Body of pancreas (tissue), 4 donors: Measurements from ENCODE around the gene DCAF8. TPM values are rescaled to one million over a fixed set of nuclear protein-coding genes. Genes with fewer than 3 reads are reported as not detected.

ENCODE experiments used
- ATAC-seq: fragments of 150-250 bp; one replicate; pipeline ENCODE4 v1.9.1; 2016
- DNase-seq, 4 donors: peaks; one replicate each; pipeline ENCODE4 v3.0.0-alpha.2; 2019
- H3K27ac ChIP-seq, 4 donors: fragments of 200-600 bp; sonication (generic); 1 replicate in 3 of 4; 2 replicates in 1 of 4; pipeline versions ENCODE4 v1.5.1 to v1.6.1; 2016 to 2019; ENCODE audit warnings: mild to moderate bottlenecking in 1 of 4, mixed read lengths in 1 of 4, moderate library complexity in 1 of 4
- H3K27me3 ChIP-seq, 2 donors: fragments of 200-600 bp; sonication (generic); one replicate each; pipeline ENCODE4 v1.6.0; 2016; ENCODE audit warnings: mild to moderate bottlenecking in 1 of 2
- H3K36me3 ChIP-seq, 2 donors: fragments of 200-600 bp; sonication (generic); replicated peaks in 1 of 2; 2 replicates each; pipeline ENCODE4 v1.5.1; 2016; ENCODE audit warnings: low read depth in 2 of 2; ENCODE audit not compliant: insufficient read depth in 1 of 2
- H3K4me1 ChIP-seq: fragments of 200-600 bp; sonication (generic); one replicate; pipeline ENCODE4 v1.6.0; 2016
- H3K4me3 ChIP-seq, 2 donors: fragments of 200-600 bp; sonication (generic); 1 replicate in 1 of 2; 2 replicates in 1 of 2; pipeline ENCODE4 v1.5.1; 2016 to 2019
- H3K9me3 ChIP-seq, 3 donors: fragments of 200-600 bp; sonication (generic); 1 replicate in 2 of 3; 2 replicates in 1 of 3; pipeline ENCODE4 v1.5.1; 2016
- CTCF ChIP-seq, 7 experiments: fragments of 450-650 bp in 4 of 7; fragments of 200-600 bp in 3 of 7; sonication (generic) in 3 of 7; IDR thresholded peaks; one replicate each; pipeline ENCODE4 v1.5.1; 2016 to 2019; ENCODE audit warnings: antibody characterized with exemption in 7 of 7
- POLR2A ChIP-seq, 3 donors: fragments of 450-650 bp; IDR thresholded peaks; one replicate each; pipeline ENCODE4 v1.6.1; 2016; ENCODE audit warnings: antibody characterized with exemption in 3 of 3, mild to moderate bottlenecking in 2 of 3
- WGBS, 2 donors: methylation state at CpG; one replicate each; pipeline ENCODE4 v1.1.5; 2017; 5-methylcytosine and 5-hydroxymethylcytosine counted together
- intact Hi-C: fragments of 100-400 bp; cut with DNase I; formaldehyde crosslinking; loops from one replicate; pipeline ENCODE4 v1.15.1; 2023
- total RNA-seq, 2 donors: library from RNA; depleted of rRNA; stranded (reverse); fragments of >200 nt; gene quantifications; one replicate each; pipeline ENCODE4 v1.1.0, GENCODE V29; 2016

DCAF8 gene
- total RNA-seq, 2 donors from 2014 or later = 123 to 190 TPM

- H3K27me3 ChIP-seq = no peaks in the 10 kb centered on the region
- WGBS, 2 donors = 15 to 16% methylated on average over 14 to 16 of the region's 16 CpGs
- intact Hi-C loops = loop anchor here (10.0 kb wide), 2 partner anchors 62 to 102 kb away; no protein-coding TSS in a partner anchor
- H3K36me3 ChIP-seq = no peaks in the 10 kb centered on the region
- H3K9me3 ChIP-seq = no peaks in the 10 kb centered on the region
- ATAC-seq = peak; percentile 90
- peaks cover 12% of the 10 kb centered on the region for H3K4me1 ChIP-seq
- peak; percentile 88 to 91 (median 90) for DNase-seq
- H3K4me3 ChIP-seq = no peak overlapping the region
- H3K27ac ChIP-seq = no peak overlapping the region
- TF ChIP-seq CTCF (IDR thresholded peaks at IDR 0.05) = peak; percentile 93 to 98 (median 97)
- peak in 1 of 3 donors; percentile 16 for TF ChIP-seq POLR2A (IDR thresholded peaks at IDR 0.05)
Measured at GRCh38 chr1:160193091-160193819, 69.1 kb downstream of the DCAF8 start.

DNA sequence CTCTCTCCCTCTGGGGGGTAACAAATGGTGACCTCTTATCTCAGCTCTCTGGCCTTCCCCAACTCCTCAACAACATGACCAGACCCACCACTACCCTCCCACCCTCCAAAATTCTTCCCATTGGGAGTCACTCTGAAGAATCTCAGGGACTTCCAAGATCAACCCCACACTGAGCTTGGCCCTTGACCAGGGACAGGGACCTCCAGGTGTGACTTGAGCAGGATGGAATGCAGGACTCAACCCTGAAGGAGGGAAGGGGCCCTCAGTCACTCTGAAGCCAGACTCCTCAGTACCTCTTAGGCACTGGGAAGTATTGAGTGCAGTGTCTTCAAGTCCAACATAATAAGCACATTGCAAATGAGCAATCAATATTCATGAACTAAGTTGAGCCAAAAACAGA, 70.1 kb downstream of the DCAF8 start:
- TF ChIP-seq POLR2A (IDR thresholded peaks at IDR 0.05) = no peak
- TF ChIP-seq CTCF (IDR thresholded peaks at IDR 0.05) = no peak
- Histone ChIP-seq H3K4me3 (no peak overlapping the region), H3K9me3 (no peaks in the 10 kb centered on the region), H3K27me3 (no peaks in the 10 kb centered on the region), H3K27ac (no peak overlapping the region), H3K4me1 (peaks cover 12% of the 10 kb centered on the region), H3K36me3 (no peaks in the 10 kb centered on the region)
- DNase-seq (no peak), ATAC-seq (no peak)
- intact Hi-C loops = loop anchor here (10.0 kb wide), 2 partner anchors 63 to 103 kb away; no protein-coding TSS in a partner anchor

DNA sequence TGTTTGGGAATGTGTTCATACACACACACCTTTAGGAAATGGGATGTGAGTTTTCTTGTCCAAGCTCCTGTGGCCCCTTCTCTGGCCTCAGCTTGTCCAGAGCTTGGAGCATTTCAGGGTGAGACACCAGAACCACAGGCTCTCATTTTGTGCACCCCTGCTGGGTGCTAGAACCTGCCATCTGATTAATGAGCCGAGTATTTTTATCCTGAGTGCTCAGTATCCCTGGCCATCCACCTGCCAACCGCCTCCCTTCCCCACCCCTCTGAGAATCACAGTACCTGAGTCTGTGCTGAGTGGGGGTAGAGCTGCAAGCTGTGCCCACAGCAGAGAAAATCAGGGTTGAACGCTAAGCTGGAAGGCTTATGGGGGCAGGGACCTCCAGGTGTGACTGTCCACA, 70.6 kb downstream of the DCAF8 start:
- Histone ChIP-seq H3K4me3 (no peak overlapping the region), H3K36me3 (no peaks in the 10 kb centered on the region), H3K27me3 (no peaks in the 10 kb centered on the region), H3K4me1 (peaks cover 12% of the 10 kb centered on the region), H3K9me3 (no peaks in the 10 kb centered on the region), H3K27ac (no peak overlapping the region)
- 79 to 90% methylated on average over 2 to 3 of the region's 3 CpGs for WGBS, 2 donors
- DNase-seq = no peak
- TF ChIP-seq POLR2A (IDR thresholded peaks at IDR 0.05) = no peak
- TF ChIP-seq CTCF (IDR thresholded peaks at IDR 0.05) = no peak
- ATAC-seq = no peak
- intact Hi-C loops = loop anchor here (10.0 kb wide), 2 partner anchors 63 to 103 kb away; no protein-coding TSS in a partner anchor

DNA sequence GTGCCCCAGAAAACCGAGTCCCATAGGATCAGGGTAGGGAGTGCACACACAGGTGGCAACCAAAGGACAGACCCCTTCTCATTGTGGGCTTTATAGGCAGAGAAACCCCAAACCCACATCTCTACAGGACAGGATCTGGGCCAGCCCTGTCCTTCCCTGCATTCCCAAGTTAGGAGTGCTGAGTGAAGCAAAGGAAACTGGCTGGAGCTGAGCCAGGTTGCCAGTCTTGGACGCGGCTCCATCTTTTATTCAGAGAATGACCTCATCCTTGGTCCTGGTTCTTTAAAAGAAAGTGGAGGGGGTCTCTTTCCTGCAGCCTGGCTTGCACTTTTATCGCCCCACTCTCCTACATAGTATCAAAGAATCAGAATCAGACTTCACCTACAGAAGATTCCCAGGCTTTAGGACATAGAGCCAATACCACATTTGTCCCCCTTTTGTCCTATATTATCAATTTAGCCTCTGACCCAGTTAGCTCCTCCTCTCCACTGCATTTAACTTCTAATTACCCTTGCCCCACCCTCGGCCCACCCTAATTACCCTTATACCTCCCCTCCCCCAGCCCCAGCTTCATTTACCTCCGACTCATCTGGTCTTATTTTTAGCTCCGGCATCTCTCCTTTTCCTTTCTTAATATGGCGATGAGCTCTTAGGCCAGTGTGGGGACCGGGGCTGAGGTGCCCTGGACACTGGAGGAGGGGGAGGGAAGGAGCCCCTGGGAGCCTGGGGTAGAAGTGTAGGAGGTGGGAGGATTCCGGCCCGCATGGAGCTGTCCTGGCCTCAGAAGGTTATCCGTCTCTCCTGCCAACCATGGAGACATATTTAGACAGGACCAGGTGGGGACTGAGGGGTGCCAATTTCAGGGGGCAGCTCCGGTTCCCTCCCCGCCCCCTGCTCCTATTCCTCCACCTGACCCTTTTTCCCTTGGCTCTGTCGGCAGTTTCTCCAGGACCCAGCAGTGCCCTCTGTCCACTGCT, 72.4 kb downstream of the DCAF8 start, which contains the start of gene CASQ1:
TSS of gene CASQ1 (plus strand) at position 927 of the 977 bp plus-strand sequence. CDS start 177 bp downstream, outside the sequence.
- H3K4me3 ChIP-seq = no peak within 1 kb of the TSS
- ATAC-seq (no peak), DNase-seq (peak in 2 of 4 donors; percentile 38 to 44)
- TF ChIP-seq POLR2A (IDR thresholded peaks at IDR 0.05) (no peak), CTCF (IDR thresholded peaks at IDR 0.05) (no peak)
- H3K36me3 ChIP-seq = no peaks in the 10 kb centered on the region
- 61 to 62% methylated on average over 15 of the region's 15 CpGs for WGBS, 2 donors
- no peaks in the 10 kb centered on the region for H3K27me3 ChIP-seq
- no peak within 1 kb of the TSS for H3K27ac ChIP-seq
- H3K4me1 ChIP-seq = peaks cover 12% of the 10 kb centered on the region
- H3K9me3 ChIP-seq = no peaks in the 10 kb centered on the region
- intact Hi-C loops = loop anchor here (10.0 kb wide), 2 partner anchors 65 to 105 kb away; no protein-coding TSS in a partner anchor
